ENCODE measurements around the gene CCDC117.
"Not testable (repeated sequence)": the region's sequence is repeated elsewhere in the genome, so short reads cannot be mapped to it uniquely, and the experiment has no call there.

The CCDC117 gene

DNA sequence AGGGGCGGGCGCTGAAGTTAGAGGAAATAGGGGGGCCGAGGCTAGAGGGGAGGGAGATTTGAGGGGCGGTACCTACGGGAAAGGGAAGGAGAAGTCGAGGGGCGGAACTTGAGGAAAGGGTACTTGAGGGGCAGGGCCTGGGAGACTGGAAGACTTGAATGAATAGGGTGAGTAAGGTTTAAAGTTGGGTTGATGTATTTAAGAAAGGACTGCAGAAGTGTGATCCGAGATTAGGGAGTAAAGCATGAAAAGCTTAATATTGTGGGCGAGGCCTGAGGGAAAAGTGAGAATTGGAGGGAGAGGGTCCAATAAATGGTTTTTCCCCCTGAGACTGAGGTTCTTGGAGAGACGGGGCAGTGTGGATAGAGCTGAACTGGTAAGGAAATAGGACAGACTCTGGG, 29.9 kb upstream of the CCDC117 start:
- Histone ChIP-seq H3K9me3 (ENCODE audit: low read length) (no peaks in the 10 kb centered on the region), H3K36me3 (ENCODE audit: insufficient read depth, low read length) (peaks cover 19% of the 10 kb centered on the region), H3K4me1 (ENCODE audit: insufficient read depth, low read length) (peaks cover 16% of the 10 kb centered on the region), H3K4me3 (ENCODE audit: low read depth in 1 of 2, low read length in 2 of 2) (peak overlapping the region; percentile 60 to 98), H3K27me3 (ENCODE audit: control insufficient read depth in 1 of 2, insufficient read depth in 2 of 2, low read length in 2 of 2) (no peaks in the 10 kb centered on the region), H3K9ac (ENCODE audit: low read length) (peak overlapping the region; percentile 93), H3K27ac (ENCODE audit: low read depth, low read length) (peak overlapping the region; percentile 99)

- Histone ChIP-seq H3K36me3 (ENCODE audit: insufficient read depth, low read length) (peaks cover 19% of the 10 kb centered on the region), H3K4me1 (ENCODE audit: insufficient read depth, low read length) (peaks cover 16% of the 10 kb centered on the region)
These were observed 28.6 kb upstream of the CCDC117 start for GRCh38 chr22:28743852-28744251.

GRCh38 chr22:28750471-28750881, 22.0 kb upstream of the CCDC117 start:
- H3K4me3 ChIP-seq (ENCODE audit: low read depth in 1 of 2, low read length in 2 of 2) = no peak overlapping the region
- no peak overlapping the region for H3K9ac ChIP-seq (ENCODE audit: low read length)
- no peaks in the 10 kb centered on the region for H3K27me3 ChIP-seq (ENCODE audit: control insufficient read depth in 1 of 2, insufficient read depth in 2 of 2, low read length in 2 of 2)
- no peaks in the 10 kb centered on the region for H3K9me3 ChIP-seq (ENCODE audit: low read length)
- no peaks in the 10 kb centered on the region for H3K4me1 ChIP-seq (ENCODE audit: insufficient read depth, low read length)
- peaks cover 11% of the 10 kb centered on the region for H3K36me3 ChIP-seq (ENCODE audit: insufficient read depth, low read length)
- no peak overlapping the region for H3K27ac ChIP-seq (ENCODE audit: low read depth, low read length)

More at GRCh38 chr22:28743852-28744251, 28.6 kb upstream of the CCDC117 start:
- no peak overlapping the region for H3K9ac ChIP-seq (ENCODE audit: low read length)
- no peaks in the 10 kb centered on the region for H3K9me3 ChIP-seq (ENCODE audit: low read length)
- no peaks in the 10 kb centered on the region for H3K27me3 ChIP-seq (ENCODE audit: control insufficient read depth in 1 of 2, insufficient read depth in 2 of 2, low read length in 2 of 2)
- H3K4me3 ChIP-seq (ENCODE audit: low read depth in 1 of 2, low read length in 2 of 2) = no peak overlapping the region
- H3K27ac ChIP-seq (ENCODE audit: low read depth, low read length) = no peak overlapping the region

DNA sequence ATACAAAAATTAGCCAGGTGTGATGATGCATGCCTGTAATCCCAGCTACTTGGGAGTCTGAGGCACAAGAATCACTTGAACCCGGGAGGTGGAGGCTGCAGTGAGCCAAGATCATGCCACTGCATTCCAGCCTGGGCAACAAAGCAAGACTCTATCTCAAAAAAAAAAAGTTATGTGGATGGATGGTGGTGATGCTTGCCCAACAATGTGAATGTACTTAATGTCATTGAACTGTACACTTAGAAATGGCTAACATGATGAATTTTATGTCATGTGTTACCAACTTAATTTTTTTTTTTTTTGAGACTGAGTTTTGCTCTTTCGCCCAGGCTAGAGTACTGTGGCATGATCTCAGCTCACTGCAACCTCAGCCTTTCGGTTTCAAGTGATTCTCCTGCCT, 18.0 kb upstream of the CCDC117 start:
- H3K4me1 ChIP-seq (ENCODE audit: insufficient read depth, low read length); H3K27me3 ChIP-seq (ENCODE audit: control insufficient read depth in 1 of 2, insufficient read depth in 2 of 2, low read length in 2 of 2); H3K4me3 ChIP-seq (ENCODE audit: low read depth in 1 of 2, low read length in 2 of 2); H3K9ac ChIP-seq (ENCODE audit: low read length); H3K9me3 ChIP-seq (ENCODE audit: low read length); H3K27ac ChIP-seq (ENCODE audit: low read depth, low read length): not testable (repeated sequence)
- H3K36me3 ChIP-seq (ENCODE audit: insufficient read depth, low read length) = peaks cover 12% of the 10 kb centered on the region

- H3K27ac ChIP-seq (ENCODE audit: low read depth, low read length) = no peak overlapping the region
These were observed 12.5 kb upstream of the CCDC117 start for GRCh38 chr22:28759861-28760560.

DNA sequence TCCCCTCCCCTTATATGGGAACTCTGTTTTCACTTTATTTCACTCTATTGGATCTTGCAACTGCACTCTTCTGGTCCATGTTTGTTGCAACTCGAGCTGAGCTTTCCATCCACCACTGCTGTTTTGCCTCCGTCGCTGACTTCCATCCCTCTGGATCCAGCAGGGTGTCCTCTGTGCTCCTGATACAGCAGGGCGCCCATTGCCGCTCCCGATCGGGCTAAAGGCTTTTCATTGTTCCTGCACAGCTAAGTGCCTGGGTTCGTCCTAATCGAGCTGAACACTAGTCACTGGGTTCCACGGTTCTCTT, 11.1 kb upstream of the CCDC117 start:
- H3K4me1 ChIP-seq (ENCODE audit: insufficient read depth, low read length) = no peaks in the 10 kb centered on the region
- H3K36me3 ChIP-seq (ENCODE audit: insufficient read depth, low read length) = peaks cover 6% of the 10 kb centered on the region
- H3K9me3 ChIP-seq (ENCODE audit: low read length) = no peaks in the 10 kb centered on the region
- H3K9ac ChIP-seq (ENCODE audit: low read length) = no peak overlapping the region
- H3K4me3 ChIP-seq (ENCODE audit: low read depth in 1 of 2, low read length in 2 of 2) = no peak overlapping the region
- H3K27ac ChIP-seq (ENCODE audit: low read depth, low read length) = no peak overlapping the region
- H3K27me3 ChIP-seq (ENCODE audit: control insufficient read depth in 1 of 2, insufficient read depth in 2 of 2, low read length in 2 of 2) = no peaks in the 10 kb centered on the region

More at GRCh38 chr22:28759861-28760560, 12.5 kb upstream of the CCDC117 start:
- Histone ChIP-seq H3K9ac (ENCODE audit: low read length) (no peak overlapping the region), H3K4me3 (ENCODE audit: low read depth in 1 of 2, low read length in 2 of 2) (no peak overlapping the region), H3K36me3 (ENCODE audit: insufficient read depth, low read length) (peaks cover 6% of the 10 kb centered on the region), H3K27me3 (ENCODE audit: control insufficient read depth in 1 of 2, insufficient read depth in 2 of 2, low read length in 2 of 2) (no peaks in the 10 kb centered on the region), H3K9me3 (ENCODE audit: low read length) (no peaks in the 10 kb centered on the region), H3K4me1 (ENCODE audit: insufficient read depth, low read length) (no peaks in the 10 kb centered on the region)

DNA sequence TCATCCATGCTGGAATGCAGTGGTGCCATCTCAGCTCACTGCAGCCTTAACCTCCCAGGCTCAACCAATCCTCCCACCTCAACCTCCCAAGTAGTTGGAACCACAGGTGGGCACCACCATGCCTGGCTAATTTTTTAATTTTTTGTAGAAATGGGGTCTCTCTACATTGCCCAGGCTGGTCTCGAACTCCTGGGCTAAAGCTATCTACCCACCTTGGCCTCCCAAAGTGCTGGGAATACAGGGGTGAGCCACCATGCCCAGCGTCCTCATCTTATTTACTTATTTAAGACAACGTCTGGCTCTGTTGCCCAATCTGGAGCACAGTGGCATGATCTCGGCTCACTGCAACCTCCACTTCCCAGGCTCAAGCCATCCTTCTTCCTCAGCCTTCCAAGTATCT, 10.5 kb upstream of the CCDC117 start:
- H3K36me3 ChIP-seq (ENCODE audit: insufficient read depth, low read length); H3K27ac ChIP-seq (ENCODE audit: low read depth, low read length); H3K9ac ChIP-seq (ENCODE audit: low read length); H3K4me1 ChIP-seq (ENCODE audit: insufficient read depth, low read length); H3K27me3 ChIP-seq (ENCODE audit: control insufficient read depth in 1 of 2, insufficient read depth in 2 of 2, low read length in 2 of 2); H3K4me3 ChIP-seq (ENCODE audit: low read depth in 1 of 2, low read length in 2 of 2); H3K9me3 ChIP-seq (ENCODE audit: low read length): not testable (repeated sequence)

GRCh38 chr22:28766628-28767027, 5.9 kb upstream of the CCDC117 start:
- Histone ChIP-seq H3K27ac (ENCODE audit: low read depth, low read length) (no peak overlapping the region), H3K36me3 (ENCODE audit: insufficient read depth, low read length) (no peaks in the 10 kb centered on the region), H3K9me3 (ENCODE audit: low read length) (no peaks in the 10 kb centered on the region), H3K9ac (ENCODE audit: low read length) (no peak overlapping the region), H3K4me3 (ENCODE audit: low read depth in 1 of 2, low read length in 2 of 2) (no peak overlapping the region), H3K27me3 (ENCODE audit: control insufficient read depth in 1 of 2, insufficient read depth in 2 of 2, low read length in 2 of 2) (no peaks in the 10 kb centered on the region), H3K4me1 (ENCODE audit: insufficient read depth, low read length) (no peaks in the 10 kb centered on the region)

DNA sequence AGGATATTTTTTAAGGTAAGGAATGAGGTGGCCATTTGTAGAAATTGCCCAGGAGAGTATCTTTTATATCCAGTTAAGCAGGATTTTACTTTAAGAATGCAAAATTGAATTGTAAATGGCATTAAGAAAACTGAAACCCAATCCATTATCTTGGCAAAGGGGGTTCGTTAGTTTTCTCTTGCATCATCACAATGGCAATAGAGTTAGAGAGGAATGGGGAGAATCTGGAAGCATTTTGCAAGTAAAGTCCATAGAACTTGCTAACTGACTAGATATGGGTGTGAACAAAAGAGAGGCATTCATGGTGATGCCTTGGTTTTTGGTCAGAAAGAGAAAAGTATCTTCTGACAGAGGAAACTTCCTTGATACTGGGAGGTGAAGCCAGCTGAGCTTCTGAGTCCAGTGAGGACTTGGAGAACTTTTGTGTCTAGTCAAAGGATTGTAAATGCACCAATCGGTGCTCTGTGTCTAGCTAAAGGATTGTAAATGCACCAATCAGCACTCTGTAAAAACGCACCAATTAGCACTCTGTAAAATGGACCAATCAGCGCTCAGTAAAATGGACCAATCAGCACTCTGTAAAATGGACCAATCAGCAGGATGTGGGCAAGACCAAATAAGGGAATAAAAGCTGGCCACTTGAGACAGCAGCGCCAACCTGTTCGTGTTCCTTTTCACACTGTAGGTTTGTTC, 3.6 kb upstream of the CCDC117 start:
- H3K27ac ChIP-seq (ENCODE audit: low read depth, low read length) = no peak overlapping the region

GRCh38 chr22:28769394-28770085, 3.0 kb upstream of the CCDC117 start:
- Histone ChIP-seq H3K9ac (ENCODE audit: low read length) (no peak overlapping the region), H3K36me3 (ENCODE audit: insufficient read depth, low read length) (no peaks in the 10 kb centered on the region), H3K4me3 (ENCODE audit: low read depth in 1 of 2, low read length in 2 of 2) (no peak overlapping the region), H3K4me1 (ENCODE audit: insufficient read depth, low read length) (peaks cover 10% of the 10 kb centered on the region), H3K27me3 (ENCODE audit: control insufficient read depth in 1 of 2, insufficient read depth in 2 of 2, low read length in 2 of 2) (no peaks in the 10 kb centered on the region), H3K27ac (ENCODE audit: low read depth, low read length) (no peak overlapping the region), H3K9me3 (ENCODE audit: low read length) (no peaks in the 10 kb centered on the region)

More for the DNA sequence above, 3.6 kb upstream of the CCDC117 start:
- Histone ChIP-seq H3K4me1 (ENCODE audit: insufficient read depth, low read length) (peaks cover 5% of the 10 kb centered on the region), H3K27me3 (ENCODE audit: control insufficient read depth in 1 of 2, insufficient read depth in 2 of 2, low read length in 2 of 2) (no peaks in the 10 kb centered on the region), H3K36me3 (ENCODE audit: insufficient read depth, low read length) (no peaks in the 10 kb centered on the region), H3K9ac (ENCODE audit: low read length) (no peak overlapping the region), H3K9me3 (ENCODE audit: low read length) (no peaks in the 10 kb centered on the region), H3K4me3 (ENCODE audit: low read depth in 1 of 2, low read length in 2 of 2) (no peak overlapping the region)

DNA sequence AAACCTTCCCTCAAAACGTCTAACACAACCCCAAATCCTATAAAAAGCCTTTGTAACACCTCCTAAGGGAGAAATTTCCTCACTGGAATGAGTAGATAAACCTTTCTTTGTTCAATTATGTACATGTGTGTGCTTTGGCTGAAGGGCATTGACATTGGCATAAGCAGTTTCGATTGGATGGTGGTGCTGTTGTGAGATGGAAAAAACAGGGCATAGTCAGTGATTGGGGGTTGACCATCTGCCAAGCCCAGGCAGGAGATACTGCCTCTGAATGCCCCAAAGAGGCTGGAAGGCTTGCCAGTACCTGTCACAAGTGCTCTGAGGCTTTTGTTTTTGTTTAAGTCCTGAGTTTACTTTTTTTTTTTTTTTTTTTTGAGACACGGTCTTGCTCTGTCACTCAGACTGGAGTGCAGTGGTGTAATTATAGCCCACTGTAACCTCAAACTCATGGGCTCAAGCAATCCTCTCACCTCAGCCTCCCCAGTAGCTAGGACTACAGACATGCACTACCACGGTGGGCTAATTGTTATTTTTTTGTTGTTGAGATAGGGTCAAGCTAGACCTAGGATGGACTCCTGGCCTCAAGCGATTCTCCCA, 1.2 kb upstream of the CCDC117 start:
- Histone ChIP-seq H3K36me3 (ENCODE audit: insufficient read depth, low read length) (no peaks in the 10 kb centered on the region), H3K4me1 (ENCODE audit: insufficient read depth, low read length) (peaks cover 16% of the 10 kb centered on the region), H3K27ac (ENCODE audit: low read depth, low read length) (no peak overlapping the region), H3K4me3 (ENCODE audit: low read depth in 1 of 2, low read length in 2 of 2) (no peak overlapping the region), H3K27me3 (ENCODE audit: control insufficient read depth in 1 of 2, insufficient read depth in 2 of 2, low read length in 2 of 2) (no peaks in the 10 kb centered on the region), H3K9me3 (ENCODE audit: low read length) (no peaks in the 10 kb centered on the region), H3K9ac (ENCODE audit: low read length) (no peak overlapping the region)
